ENCODE measurements around the gene TAS1R3.
"Not testable (repeated sequence)": the region's sequence is repeated elsewhere in the genome, so short reads cannot be mapped to it uniquely, and the experiment has no call there.

TAS1R3 gene

GRCh38 chr1:1307923-1308755, 22.9 kb upstream of the TAS1R3 start, which contains the start of the genes ACAP3 and PUSL1:
Gene ACAP3 (minus strand): TSS chr1:1307930. CDS start chr1:1307815, 115 bp downstream.
Gene PUSL1 (plus strand): TSS chr1:1308597. CDS start chr1:1308644, 47 bp downstream.
- DNase-seq (ENCODE audit: extremely low read depth in 1 of 2, low read depth in 1 of 2): peak; percentile 65 to 81

GRCh38 chr1:1308756-1309250, 22.3 kb upstream of the TAS1R3 start:
- DNase-seq (ENCODE audit: extremely low read depth in 1 of 2, low read depth in 1 of 2): no peak

- no peak for DNase-seq (ENCODE audit: extremely low read depth in 1 of 2, low read depth in 1 of 2)
Observed at GRCh38 chr1:1309251-1310108, 21.6 kb upstream of the TAS1R3 start.

- DNase-seq (ENCODE audit: extremely low read depth in 1 of 2, low read depth in 1 of 2): no peak
Observed at GRCh38 chr1:1310109-1310385, 21.0 kb upstream of the TAS1R3 start.

DNA sequence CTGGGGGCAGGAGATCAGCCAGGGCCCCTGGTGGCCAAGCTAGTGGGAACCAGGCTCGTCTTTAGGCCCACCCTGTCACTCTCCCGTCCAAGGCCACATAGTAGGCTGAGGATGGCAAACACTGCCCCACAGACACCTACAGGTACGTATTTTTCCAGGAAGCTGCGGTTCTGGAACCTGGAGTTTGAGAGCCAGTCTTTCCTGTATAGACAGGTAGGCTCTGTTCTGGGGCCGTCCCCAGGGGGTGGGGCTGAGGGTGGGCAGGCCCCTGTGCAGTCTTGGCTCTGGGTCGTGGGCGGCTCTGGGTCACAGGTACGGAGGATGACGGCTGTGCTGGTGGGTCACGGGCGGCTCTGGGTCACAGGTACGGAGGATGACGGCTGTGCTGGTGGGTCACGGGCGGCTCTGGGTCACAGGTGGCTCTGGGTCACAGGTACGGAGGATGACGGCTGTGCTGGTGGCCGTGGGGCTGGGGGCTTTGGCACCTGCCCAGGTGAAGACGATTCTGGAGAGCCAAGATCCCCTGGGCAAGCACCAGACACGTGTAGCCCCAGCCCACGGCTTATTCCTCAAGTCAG, 20.5 kb upstream of the TAS1R3 start:
- DNase-seq (ENCODE audit: extremely low read depth in 1 of 2, low read depth in 1 of 2): no peak

DNA sequence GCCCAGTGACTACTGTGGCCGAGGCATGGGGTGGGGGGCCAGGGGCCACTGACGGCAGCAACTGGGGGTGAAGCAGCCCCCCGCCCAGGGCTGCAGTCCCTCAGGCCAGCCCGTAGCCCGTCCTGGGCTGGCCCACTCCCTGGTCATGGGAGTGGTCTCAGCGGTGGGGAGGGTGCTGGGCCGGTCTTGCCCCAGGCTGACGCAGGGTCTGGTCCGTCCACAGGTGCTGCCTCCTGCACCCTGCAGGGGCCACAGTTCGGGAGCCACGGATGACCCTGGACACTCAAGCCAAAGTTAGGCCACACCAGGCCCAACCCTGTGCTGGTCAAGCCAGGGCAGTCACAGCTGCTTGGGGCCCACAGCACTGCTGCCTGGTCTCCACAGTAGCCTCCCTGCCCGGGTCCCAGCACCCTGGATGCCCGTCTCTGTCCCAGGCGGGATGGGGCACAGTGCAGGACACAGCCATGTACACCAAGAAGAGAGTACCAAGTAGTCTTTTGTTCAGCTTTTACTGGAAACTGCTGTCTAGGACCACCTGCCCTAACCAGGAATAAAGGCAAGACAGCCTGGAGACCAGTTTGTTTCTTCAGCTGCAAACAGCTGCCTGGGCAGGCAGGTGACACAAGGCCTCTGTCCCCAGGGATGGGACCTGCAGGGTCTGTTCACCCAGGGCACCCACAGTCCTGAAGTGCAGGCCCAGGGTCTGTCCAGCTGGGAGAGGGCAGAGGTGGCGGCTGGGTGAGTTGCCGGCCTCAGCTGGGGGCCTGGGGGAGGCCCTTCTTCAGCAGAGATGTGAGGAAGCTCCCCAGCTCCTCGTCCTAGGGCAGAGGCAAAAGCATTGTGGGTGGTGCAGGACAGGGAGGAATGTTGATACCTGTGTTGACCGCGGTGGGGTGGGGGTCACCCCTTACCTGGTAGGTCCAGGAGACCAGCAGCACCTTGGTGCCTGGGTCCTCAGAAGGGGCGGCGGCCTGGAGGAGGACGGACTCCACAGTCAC, 19.7 kb upstream of the TAS1R3 start:
- no peak for DNase-seq (ENCODE audit: extremely low read depth in 1 of 2, low read depth in 1 of 2)

- DNase-seq (ENCODE audit: extremely low read depth in 1 of 2, low read depth in 1 of 2): no peak
Observed at GRCh38 chr1:1312450-1313314, 18.4 kb upstream of the TAS1R3 start.

- no peak for DNase-seq (ENCODE audit: extremely low read depth in 1 of 2, low read depth in 1 of 2)
Observed at GRCh38 chr1:1313500-1314236, 17.4 kb upstream of the TAS1R3 start.

DNA sequence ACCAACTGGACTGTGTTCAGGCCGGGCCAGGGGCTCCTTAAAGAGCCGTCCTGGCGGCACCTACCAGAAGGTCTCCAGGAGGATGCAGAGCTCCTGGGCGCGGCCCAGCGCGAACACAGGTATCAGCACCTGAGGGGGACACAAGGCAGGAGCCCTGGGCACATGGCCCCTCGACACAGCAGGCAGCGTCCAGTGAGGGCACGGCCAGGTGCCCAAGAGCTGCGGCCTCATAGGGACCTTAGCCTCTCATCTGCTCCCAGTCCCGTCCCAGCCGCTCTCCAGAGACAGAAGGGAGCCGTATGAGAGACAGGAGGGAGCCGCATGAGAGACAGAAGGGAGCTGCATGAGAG, 16.9 kb upstream of the TAS1R3 start:
- DNase-seq (ENCODE audit: extremely low read depth in 1 of 2, low read depth in 1 of 2): no peak

GRCh38 chr1:1314678-1315335, 16.3 kb upstream of the TAS1R3 start:
- no peak for DNase-seq (ENCODE audit: extremely low read depth in 1 of 2, low read depth in 1 of 2)

DNA sequence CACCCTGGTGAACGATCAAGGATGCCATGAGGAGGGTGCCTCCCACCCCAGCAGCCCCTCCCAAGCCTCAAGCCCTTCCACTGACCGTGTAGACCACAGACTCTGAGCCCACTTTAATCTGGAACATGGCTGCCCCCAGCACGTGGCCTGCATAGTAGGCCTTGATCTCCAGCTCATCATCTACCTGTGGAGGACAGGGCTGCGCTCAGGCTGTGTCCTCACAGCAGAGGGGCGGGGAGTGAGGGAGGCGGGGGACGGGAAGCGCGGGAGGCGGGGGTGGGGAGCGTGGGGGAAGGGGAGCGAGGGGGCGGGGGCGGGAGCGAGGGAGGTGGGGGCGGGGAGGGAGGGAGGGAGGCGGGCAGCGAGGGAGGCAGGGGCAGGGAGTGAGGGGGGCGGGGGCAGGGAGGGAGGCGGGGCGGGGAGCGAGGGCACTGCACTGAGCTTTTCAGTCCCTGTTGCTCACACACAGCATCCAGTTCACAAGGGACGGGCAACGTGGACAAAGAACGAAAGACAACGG, 15.6 kb upstream of the TAS1R3 start:
- DNase-seq (ENCODE audit: extremely low read depth in 1 of 2, low read depth in 1 of 2): no peak

- not testable (repeated sequence) for DNase-seq (ENCODE audit: extremely low read depth in 1 of 2, low read depth in 1 of 2)
Observed at GRCh38 chr1:1316199-1316598, 14.9 kb upstream of the TAS1R3 start.

DNA sequence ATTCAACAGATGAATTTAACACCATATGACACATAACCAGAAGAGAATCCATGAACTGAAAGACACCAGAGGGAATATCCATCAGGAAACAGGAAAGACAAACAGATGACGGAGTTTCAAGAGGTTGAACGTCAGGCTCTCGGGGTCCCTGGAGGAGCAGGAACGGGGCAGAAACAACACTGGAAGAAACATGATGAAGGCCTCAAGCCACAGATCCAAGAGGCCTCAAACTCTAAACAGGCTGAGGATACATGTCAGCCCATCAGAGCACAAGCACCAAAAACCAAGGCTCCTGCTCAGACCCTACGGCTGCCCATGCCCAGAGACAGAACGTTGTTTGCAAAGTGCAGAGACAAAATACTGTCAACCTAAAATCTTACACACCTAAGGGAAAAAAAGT, 13.7 kb upstream of the TAS1R3 start:
- DNase-seq (ENCODE audit: extremely low read depth in 1 of 2, low read depth in 1 of 2): no peak

GRCh38 chr1:1318131-1318652, 12.9 kb upstream of the TAS1R3 start:
- DNase-seq (ENCODE audit: extremely low read depth in 1 of 2, low read depth in 1 of 2): no peak

DNA sequence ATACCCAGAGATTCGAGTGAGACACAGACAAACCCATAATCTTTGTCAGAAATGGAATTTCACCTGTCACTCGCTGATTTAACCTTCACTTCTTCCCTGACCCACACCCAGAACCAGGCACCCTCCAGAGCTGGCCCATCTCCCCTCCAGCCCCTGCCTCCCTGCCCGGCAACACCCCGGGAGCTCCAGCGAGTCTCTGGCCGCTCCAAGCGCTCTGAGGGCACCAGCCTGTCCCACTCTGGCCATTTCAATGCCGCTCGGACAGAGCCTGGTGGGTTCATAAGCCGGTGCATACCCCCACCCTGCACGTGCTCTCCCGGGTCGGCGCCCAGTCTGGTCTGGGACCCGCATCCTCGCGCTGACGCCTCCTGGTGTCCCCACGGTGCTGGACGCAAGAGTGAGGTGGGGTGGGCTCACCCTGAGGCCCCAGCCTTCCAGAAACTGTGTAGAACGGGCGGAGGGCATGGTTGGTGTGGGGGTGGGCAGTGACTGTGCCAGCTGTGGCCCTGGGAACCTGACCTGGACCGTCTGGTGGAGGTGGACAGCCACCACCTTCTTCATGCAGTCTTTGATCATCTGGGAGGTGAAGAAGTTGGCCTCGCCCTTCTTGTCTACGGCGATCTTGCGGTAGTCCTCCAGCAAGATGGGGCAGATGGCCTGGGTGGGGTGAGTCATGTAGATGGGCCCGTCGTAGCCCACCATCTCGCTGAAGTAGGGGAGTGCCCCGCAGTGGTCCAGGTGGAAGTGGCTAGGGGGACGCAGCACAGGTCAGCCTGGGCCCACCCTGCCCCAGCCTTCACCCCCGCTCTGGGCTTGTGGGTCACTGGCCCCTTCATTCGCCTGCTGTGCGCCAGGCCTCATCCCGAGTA, 12.1 kb upstream of the TAS1R3 start:
- no peak for DNase-seq (ENCODE audit: extremely low read depth in 1 of 2, low read depth in 1 of 2)

GRCh38 chr1:1319646-1319941, 11.5 kb upstream of the TAS1R3 start:
- no peak for DNase-seq (ENCODE audit: extremely low read depth in 1 of 2, low read depth in 1 of 2)

All from activated CD8-positive, alpha-beta memory T cell treated with anti-CD3 and anti-CD28 coated beads for 1 hour (primary cell).